Activated CD8-positive, alpha-beta memory T cell treated with anti-CD3 and anti-CD28 coated beads, Interleukin-2, amount 50 U/mL, for 1 hour (primary cell): ENCODE results near the gene PIMREG.

Source experiments
- DNase-seq: peaks from one replicate; pipeline ENCODE4 v3.0.0-alpha.2; 2020; ENCODE audit errors: extremely low read depth

Gene PIMREG

DNA sequence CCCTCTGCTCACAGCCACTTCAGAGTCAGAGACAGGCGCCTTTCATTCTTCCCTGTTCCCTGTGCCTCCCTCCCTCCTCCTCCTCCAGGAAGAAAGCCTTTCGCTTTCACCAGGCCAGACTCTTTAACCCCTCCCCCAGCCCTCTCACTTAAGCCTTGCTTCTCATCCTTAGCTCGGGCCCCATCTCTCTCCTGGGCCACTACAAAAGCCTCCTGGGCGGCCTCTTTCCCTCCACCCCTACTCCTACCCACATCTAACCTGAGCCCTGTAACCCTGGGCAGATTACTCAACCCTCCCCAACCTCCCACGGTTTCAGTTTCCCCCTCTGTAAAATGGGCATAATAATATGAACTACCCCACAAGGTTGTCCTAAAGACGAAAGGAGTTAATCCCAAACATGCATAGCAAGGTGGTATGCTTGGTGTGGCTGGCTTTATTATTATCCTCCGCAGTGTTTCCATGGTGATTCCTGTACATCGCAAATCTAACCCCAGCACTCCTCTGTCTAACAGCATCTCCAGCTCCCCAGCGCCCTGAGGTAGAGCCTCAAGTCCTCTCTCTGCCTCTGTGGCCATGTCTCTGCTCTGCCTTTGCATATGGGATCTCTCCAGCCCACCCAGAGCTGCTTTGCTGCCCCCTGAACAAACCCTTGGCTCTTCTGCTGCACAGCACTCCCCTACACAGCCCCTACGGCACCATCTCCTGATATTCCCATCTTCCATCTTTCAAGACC is 17.7 kb downstream of the PIMREG start:
- no peak for DNase-seq

DNA sequence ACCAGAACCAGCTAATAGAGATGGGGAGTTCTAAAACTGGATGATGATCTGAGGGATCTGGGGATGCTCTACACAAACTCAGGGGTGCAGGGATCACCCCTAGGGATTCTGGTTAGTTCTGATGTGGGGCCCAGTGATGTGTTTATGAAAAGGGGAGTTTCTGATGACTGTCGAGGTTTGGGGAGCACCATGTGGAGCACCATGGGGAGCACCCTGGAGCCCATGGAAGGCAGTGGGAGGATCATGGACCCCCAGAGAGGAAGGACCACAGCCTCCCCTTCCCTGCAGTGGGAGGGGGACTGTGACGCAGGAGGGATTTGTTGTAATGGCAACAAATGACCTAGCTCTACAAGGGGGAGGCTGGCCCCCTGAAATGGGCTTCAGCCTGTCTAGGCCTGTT is 18.4 kb downstream of the PIMREG start:
- DNase-seq, result no peak

DNA sequence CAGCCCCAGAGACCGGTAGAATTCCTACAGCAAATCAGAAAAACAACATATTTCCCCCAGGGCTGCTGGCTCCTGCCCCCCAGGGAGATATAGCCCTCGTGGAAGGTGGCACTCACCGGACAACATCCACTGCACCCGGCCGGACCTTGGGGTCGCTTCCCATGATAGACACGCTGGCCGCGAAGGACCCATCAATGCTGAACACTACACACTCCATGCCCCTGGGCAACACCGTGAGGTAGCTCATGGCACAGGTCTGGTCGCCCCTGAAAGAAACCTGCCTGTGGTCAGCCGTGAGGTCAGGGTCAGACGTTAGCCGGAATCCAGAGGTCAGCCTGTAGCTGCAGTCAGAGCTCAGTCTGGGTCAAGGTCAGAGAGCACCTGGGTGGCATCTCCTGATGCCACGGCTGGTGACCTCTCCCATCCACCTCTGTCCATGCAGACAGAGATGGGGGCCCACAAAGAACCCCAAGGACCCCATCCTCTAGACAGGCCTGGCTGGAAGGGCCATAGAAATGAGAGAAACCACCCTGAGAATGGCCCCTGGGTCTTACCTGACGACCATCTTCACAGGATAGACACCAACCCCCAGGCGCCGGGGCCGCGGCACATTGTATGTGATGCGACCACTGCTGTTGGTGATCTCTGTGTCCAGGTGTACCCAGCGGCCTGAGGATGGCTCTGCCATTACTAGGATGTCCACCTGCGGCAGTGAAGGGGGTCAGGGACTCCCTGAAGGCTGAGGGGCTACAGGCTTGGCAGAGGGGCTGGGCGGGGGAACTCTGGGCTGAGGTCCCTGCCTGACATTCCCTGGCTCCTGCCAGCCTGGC is 19.6 kb downstream of the PIMREG start:
- no peak for DNase-seq

DNA sequence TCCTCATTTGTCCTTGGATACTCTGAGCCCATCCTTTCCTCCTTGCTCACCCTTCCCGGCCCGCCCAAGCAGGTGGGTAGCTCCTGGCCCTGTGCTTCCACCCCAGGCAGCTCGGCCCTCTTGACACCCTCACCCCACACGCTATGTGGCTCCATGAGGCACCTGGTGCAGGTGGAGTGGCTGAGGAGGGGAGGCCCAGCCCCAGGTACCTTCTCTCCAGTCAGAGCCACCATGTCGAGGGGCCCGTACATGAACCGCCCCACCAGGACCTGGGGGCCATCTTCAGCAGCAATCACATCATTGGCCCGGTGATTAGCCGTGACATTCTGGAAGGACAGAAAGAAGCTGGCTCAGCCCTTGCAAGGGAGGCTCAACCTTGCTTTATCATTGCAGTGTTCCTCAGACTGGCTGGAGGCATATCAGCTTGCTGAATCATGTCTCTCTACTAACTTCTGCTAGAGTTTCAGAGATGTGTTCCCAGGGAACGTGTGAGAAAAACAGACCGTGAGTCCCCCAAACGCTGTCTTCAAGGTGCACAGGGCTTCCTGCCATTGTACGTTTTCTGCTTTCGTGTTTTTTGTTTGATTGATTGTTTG is 20.3 kb downstream of the PIMREG start:
- no peak for DNase-seq

DNA sequence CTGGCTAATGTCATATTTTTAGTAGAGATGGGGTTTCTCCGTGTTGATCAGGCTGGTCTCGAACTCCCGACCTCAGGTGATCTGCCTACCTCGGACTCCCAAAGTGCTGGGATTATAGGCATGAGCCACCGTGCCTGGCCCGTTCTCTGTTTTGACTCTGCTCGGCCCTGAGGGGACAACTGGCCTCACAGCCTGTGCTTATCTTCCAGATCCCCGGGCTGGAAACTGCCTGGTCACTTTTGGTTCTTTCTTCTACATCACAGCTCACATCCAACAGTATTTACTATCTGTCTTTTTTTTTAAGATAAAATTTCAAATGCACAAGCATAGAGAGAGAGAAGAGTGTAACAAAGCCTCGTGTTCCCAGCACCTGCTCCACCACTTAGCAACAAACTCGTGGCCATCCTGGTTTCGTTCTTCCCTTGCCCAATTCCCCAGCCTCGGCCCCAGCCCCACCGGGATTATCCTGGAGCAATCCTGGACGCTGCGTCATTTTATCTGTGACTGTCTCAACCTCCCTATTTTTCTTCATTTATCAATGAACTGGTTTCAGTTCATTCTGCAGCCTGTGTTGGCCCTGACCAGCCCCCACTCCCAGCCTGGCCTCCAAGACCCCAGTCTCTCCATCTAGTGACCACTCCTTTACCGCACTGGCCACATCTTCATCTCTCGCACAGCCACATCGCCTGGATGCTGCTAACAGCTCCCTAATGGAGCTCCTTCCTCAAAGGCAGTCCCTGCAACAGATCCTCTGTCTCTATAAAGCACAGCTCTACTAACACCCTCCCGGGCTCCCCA is 21.1 kb downstream of the PIMREG start:
- DNase-seq, result no peak

DNA sequence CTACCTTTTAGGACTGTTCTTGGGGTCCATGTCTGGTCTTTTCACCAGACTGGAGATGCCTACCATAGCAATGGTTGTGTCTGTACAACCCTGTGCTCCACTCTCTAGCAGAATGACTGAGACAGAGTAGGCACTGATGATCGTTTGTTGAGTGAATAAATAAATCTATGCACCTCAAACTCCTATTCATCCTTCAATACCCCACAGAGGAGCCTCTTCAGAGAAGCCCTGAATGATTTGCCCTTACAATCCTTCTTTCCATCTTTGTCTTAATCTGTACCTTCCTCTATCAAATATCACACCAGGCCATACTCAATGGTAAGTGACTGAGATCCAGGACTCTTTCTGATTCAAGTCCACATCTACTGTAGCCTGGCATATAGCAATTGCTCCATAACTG is 23.3 kb downstream of the PIMREG start:
- DNase-seq, result no peak

DNA sequence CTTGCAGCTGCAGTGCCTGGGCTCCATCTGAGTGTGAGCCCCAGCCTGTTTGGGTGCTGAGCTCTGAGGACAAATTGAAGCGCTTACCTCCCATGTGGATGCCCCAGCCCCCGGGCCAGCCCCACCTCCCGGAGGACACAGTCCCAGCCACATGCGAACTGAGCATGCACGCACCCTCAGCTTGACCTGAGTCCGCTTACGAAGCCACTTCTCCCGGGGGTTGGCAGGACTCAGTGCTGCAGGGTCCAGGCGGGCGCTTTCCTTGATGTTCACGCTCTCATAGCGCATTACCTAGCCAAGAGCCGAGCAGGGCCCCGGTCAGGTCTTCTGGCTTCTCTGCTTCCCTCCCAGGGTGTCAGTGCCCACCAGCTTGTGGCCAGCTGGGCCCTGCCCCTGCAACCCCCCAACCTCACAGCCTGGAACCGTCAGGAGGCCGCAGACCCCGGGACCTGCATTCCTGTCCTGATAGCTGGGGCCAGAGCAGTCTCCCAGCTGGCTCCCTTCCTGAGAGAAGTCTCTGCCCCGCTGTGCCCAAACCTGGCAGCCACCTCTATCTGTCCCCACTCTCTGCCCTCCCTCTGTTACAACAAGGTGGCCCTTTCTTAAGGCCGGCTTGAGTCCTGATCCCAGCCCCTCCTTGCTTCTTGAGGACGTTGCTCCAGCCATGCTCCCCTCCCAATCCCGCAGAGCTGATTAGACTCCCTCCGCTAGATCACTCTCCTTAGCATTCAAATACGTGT is 24.0 kb downstream of the PIMREG start:
- DNase-seq, result no peak

DNA sequence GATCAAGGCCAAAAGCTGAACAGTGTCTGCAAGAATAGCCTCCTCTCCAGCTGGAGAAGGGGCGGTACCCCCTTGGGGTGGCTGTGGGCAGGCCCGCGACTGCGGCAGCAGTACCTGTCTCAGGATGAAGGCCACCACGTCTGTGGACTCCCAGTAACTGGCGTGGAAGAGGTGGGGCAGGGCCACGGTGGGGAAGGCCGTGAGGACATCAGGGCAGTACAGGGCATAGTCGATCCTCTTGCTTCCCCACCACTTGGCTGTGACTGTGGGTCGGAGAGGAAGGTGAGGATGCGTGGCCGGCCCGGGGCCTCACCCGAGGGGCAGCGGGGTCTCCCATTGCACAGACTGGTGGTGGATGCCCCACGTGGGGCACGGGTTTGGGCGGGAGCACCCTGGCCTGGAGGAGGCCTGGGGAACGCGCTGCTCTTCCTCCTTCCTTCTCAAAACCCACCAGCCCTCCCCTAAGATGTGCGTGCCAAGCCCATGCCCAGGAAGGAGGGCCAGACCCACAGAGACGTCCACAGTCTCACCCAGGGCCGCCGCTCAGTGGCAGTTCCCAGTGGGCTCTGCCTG is 26.0 kb downstream of the PIMREG start:
- DNase-seq, result no peak

DNA sequence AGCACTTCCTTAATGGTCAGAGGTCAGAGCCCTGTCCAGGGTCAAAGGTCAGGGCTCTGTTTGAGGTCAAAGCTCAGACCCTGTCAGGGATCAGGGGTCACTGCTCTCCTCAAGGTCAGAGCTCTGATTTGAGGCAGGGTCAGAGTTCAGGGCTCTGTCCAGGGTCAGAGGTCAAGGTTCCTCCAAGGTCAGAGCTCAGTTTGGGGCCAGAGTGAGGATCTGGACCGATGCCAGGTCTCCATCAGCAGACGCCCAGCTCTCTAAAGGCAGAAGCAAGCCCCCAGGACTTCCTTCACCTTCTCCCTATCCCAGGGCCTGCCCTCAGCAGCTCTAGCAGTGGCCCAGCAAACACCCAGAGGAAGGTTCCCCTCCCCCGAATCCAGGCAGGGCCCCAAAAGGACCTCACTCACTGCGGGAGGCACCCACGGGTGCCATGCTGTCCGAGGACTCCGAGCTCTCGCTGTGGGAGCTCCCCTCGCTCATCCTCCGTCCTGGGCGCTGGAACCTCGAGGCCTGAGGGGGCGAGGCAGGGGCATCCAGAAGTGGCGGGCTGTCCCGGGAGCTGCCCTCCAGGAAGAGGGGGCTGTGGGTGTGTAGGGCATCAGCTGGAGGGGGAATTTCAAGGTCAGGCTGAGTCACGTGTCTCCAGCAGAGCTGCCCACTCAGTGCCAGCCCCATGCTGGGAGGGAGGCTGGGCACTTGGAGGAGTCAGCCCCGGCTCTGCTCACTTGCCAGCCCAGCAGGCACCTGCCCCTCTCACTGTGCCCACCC is 26.7 kb downstream of the PIMREG start:
- DNase-seq, result no peak

DNA sequence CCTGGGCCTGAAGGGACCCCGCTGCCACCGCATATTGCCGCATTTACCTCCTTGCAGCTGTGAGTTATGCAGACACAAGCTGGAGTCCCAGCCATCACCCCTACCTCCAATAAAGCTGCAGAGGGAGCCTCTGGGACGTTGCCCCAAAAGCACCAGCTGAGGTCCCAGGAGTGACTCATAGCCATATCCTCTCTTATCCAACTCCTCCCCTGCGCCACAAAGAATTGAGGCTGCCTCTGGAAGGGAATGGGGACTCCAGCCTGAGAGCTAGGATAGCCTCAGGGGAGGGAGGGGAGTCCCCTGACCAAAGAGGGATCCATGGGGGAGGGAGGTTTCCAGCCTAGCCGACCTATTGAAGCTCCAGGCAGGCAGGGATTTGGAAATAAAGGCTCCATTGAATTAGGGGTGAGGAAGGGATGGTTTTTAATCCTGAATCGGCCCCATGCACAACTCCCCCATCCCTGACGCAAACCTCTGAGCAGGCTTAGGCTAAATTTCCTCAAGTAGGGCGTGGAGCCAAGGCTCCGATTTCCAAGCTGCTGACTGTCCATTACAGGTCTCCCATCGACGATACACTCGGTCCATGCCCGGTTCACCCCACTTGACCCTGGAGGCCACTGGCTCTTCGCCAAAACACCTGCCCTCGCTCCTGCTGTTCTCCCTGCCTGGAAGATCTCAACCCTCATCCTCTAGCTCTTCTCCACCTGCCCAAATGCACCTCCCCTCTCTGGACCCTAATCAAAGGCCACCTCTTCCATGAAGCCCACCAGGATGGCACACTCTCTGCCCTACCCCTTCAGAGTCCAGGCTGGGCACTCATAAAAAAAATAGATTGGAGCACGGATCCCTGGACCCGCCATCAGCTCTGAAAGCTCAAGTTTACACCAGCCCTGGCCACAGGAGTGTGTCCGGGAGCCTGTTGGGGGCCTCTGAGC is 27.5 kb downstream of the PIMREG start:
- no peak for DNase-seq

DNA sequence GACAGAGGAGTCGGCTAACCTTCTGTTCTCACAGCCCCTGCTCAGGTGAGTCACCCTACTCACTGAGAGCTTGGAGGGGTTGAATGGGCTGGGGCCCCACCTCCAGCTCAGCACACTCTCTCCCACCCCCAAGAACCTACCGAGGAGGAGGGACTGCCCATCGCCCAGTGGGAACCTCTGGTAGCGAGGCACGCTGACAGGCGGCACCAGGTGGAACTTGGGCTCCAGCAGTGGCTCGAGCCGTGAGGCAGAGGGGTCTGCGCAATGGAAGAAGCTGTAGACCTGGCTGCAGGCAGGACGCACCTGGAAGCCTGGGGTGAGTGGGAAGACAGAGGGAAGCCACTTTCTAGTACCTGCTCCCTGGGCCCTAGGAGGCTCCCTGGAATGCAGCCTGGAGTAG is 28.3 kb downstream of the PIMREG start:
- no peak for DNase-seq

DNA sequence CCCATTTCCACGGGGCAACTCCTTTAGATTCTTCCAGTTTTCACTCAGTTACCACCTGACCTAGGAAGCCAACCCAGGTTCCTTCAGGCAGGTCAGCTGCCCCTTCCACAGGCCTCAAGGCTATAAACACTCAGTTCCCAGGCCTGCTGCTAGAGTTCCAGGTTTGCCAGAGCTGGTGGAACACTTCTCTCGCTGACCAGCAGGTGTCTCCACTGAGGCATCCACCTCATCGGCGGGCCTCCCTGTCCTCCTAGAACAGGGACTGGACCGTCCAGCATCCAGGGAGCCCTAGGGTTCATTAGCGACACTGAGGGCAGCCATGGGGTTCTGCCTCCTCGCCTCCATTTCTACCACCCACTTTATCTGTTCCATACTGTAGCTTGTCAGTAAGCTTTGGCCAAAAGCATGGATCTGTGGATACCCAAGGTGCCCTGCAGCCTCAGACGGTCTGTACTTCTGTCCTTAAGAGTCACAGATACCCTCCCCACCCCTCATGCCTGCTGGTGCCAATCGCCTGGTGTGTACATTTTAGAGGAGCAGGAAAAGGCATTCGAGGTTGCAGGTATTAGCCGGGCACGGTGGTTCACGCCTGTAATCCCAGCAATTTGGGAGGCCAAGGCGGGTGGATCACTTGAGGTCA is 29.0 kb downstream of the PIMREG start:
- peak; percentile 23 for DNase-seq

DNA sequence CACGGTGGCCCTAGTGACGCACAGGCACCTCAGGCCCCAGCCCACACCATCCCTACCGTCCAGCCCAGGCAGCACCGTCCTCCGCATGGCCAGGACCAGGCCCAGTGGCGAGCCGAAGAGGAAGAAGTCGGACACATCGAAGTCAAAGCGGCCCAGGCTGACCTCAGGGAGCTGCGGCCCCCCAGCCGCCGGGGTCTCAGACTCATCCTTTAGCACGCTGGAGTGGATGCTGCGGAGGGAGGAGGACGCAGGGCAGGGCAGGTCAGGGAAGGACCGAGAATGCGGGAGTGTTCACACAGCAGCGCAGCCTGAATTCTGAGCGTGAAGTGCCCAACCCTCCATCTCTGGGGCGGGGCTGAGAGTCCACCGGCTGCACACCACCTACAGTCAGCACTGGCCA is 30.1 kb downstream of the PIMREG start:
- no peak for DNase-seq

DNA sequence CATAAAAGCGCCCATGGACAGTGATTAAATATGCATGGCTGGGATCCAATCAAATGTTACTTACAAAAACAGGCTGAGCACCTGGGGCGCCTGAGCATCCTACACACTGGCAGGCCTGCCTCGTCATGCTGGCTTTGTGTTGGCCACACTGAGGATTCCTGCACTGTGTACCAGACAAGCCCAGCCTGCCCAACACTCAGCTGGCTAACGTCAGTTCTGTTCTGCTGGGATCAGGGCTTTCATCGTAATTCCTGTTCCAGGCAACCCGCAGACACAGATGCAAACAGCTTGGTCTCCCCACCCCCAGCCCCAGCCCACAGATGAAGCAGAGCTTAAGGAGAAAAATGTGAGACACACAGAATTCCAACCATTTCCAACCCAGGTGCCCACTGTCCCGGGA is 30.7 kb downstream of the PIMREG start:
- DNase-seq, result no peak

DNA sequence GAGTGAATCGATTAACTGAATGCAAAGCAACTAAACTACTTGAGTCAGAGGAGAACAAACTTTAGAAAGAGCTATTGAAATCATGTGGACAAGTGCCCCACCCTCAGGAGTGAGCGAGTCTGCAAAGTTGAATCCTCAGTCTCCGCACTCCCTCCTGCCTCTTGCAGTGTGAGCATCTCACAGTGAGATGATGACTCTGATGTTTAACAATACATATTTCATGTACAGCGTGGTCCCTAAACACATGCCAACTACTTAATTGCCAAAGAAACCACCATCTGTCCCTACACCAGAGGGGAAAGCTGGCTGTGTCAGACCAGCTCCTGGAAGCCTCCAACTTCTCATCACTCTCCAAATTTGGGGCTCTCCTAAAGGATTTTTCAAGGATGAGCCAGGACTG is 31.2 kb downstream of the PIMREG start:
- DNase-seq, result no peak

DNA sequence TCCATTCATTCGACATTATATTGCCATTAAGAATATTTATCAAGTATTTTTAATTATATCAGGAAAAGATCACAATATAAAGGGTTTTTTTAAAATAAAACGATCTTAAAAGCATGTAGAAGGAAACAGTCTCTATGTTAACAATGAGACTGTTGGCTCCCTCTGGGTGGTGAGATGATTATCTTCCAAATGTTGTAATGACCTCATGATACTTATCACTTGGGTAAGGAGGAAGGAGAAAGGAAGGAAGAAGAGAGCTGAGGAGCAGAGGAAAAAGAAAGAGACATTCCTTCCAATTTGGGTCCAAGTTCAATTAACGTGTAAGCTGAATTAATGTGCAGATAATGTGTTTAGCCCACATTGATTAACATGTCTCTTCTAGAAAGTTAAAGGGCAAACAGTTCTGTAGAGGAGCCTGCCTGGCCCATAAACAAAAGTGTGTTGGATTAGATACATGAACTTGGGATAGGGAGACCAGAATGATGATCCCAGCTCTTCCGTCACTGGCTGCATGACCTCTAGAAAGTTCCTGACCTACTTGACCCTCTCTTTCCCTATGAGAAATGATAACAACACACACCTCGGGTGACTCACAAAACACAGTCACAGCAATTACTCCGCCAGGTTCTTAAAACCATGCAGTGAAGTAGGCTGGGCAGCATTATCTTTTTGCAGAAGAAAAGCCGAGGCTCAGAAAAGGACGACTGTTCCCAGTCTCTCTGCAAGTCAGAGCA is 32.0 kb downstream of the PIMREG start:
- DNase-seq, result no peak

DNA sequence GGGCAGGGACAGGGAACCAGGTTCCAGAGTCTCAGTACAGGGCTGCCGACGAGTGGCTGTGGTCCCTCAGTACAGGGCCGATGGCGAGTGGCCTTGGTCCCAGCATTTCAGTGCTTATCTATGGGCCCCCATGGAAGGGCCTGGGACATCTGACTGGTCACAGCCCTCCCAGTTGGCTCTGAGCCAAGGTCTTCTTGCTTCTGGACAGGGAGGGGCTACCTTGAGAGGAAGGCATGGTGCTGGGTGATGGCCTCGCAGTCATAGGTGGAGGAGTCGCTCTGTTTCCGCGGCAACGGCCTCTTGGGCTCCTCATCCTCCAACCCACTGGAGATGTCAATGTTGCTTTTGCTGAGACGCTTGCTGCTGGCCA is 32.5 kb downstream of the PIMREG start:
- DNase-seq, result no peak

DNA sequence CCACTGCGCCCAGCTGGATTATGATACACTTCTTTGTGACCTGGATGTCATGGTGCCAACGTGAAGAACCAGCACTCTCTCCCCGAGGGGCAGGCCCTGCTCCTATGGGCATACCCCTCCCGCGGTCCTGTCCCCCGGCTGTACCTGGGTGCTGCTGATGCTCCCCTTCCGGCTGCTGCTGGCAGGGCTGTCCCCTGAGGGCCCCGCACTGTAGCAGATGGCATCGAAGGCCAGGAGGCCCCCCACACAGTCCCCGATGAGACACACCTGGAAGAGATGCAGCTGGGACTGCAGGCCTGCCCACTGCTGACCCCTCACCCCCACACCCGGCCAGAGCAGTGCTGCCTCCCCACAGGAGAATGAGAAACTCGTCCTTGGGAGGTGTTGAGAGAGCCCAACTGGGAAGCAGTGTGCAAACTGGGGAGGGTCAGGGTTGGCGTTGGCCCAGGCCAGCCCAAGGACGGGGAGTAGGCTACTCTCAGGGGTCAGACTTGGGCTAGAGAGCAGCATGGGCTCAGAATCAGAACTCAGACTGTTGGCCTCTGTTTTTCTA is 33.7 kb downstream of the PIMREG start:
- DNase-seq, result no peak
